Measurements from ENCODE around the gene RPN1. TPM values are rescaled to one million over a fixed set of nuclear protein-coding genes. Genes with fewer than 3 reads are reported as not detected.

Gene RPN1
- total and polyA plus RNA-seq, 10 of the 15 experiments (the other 5 are each of a cell fraction or from before 2014, with no cell fraction given): 56.1 to 266 (median 157) TPM

- no peaks in the 10 kb centered on the region; a peak in 2 of 4 replicates for H3K36me3 ChIP-seq (ENCODE audit: control insufficient read depth in 2 of 2, insufficient read depth in 2 of 2, low read length in 1 of 2)
- no TSS peak for BruUV-seq (replicated peaks)
- ChIA-PET CTCF (no interaction called here), SMC1A (ENCODE audit: uncharacterized antibody, unreplicated experiment) (no interaction called here), RAD21 (ENCODE audit: unreplicated experiment) (no interaction called here), POLR2A (no interaction called here)
- no peak overlapping the region for H3K4me3 ChIP-seq
- no peaks in the 10 kb centered on the region for H3K9me3 ChIP-seq (replicated peaks; ENCODE audit: control insufficient read depth, insufficient read depth, low read length)
- TF ChIP-seq IKZF1 (conservative IDR thresholded peaks at IDR 0.05) (no peak), SUPT20H (IDR thresholded peaks at IDR 0.05; ENCODE audit: borderline replicate concordance, control insufficient read depth, low read depth, low read length) (no peak), ZNF217 (IDR thresholded peaks at IDR 0.05) (no peak), ZNF24 (IDR thresholded peaks at IDR 0.05) (no peak), KLF5 (IDR thresholded peaks at IDR 0.05; ENCODE audit: partially characterized antibody) (no peak), ZBTB4 (CRISPR knock-in tag; IDR thresholded peaks at IDR 0.05) (no peak), ATF2 (IDR thresholded peaks at IDR 0.05; ENCODE audit: low read length) (no peak), RAD51 (IDR thresholded peaks at IDR 0.05) (no peak), PKNOX1 (IDR thresholded peaks at IDR 0.05) (no peak), POLR2A (IDR thresholded peaks at IDR 0.05; ENCODE audit: low read depth, low read length) (no peak), BCL11A (IDR thresholded peaks at IDR 0.05; ENCODE audit: low read depth, low read length) (no peak)
- TF ChIP-seq, protein P1, sequence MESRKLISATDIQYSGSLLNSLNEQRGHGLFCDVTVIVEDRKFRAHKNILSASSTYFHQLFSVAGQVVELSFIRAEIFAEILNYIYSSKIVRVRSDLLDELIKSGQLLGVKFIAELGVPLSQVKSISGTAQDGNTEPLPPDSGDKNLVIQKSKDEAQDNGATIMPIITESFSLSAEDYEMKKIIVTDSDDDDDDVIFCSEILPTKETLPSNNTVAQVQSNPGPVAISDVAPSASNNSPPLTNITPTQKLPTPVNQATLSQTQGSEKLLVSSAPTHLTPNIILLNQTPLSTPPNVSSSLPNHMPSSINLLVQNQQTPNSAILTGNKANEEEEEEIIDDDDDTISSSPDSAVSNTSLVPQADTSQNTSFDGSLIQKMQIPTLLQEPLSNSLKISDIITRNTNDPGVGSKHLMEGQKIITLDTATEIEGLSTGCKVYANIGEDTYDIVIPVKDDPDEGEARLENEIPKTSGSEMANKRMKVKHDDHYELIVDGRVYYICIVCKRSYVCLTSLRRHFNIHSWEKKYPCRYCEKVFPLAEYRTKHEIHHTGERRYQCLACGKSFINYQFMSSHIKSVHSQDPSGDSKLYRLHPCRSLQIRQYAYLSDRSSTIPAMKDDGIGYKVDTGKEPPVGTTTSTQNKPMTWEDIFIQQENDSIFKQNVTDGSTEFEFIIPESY (IDR thresholded peaks at IDR 0.05): no peak
- intact Hi-C loops (cut with micrococcal nuclease; ENCODE audit: unreplicated experiment): no loop called here
- H4K20me1 ChIP-seq (ENCODE audit: control insufficient read depth, insufficient read depth): no peaks in the 10 kb centered on the region
- 78% methylated on average over 15 of the region's 15 CpGs for WGBS (ENCODE audit: insufficient coverage, insufficient replicate concordance, low lambda C conversion rate, missing lambda C conversion rate)
- H3K9ac ChIP-seq (ENCODE audit: control insufficient read depth, insufficient read depth, low read length): no peak overlapping the region
- ATAC-seq (no peak), DNase-seq (ENCODE audit: low read depth, low spot score) (no peak), FAIRE-seq (no peak)
- no peak overlapping the region for H2AFZ ChIP-seq (ENCODE audit: control insufficient read depth, low read depth, low read length)
- no peaks in the 10 kb centered on the region for H3K79me2 ChIP-seq (ENCODE audit: control insufficient read depth, insufficient read depth, low read length)
- H3K27ac ChIP-seq (ENCODE audit: control insufficient read depth, insufficient read depth): no peak overlapping the region
- in situ Hi-C loops (cut with MboI): loop anchor here (25.0 kb wide), 1 partner anchor 523 kb away; no protein-coding TSS in a partner anchor
- H3K4me2 ChIP-seq (ENCODE audit: control insufficient read depth, insufficient read depth): no peak overlapping the region
- no peaks in the 10 kb centered on the region for H3K4me1 ChIP-seq (ENCODE audit: control insufficient read depth, insufficient read depth, low read length)
- no peaks in the 10 kb centered on the region for H3K27me3 ChIP-seq (replicated peaks in 1 of 2; ENCODE audit: control insufficient read depth in 2 of 2, insufficient read depth in 2 of 2, low read length in 1 of 2)
Observed at GRCh38 chr3:128610451-128611070, 40.1 kb downstream of the RPN1 start.

Measured in GM12878 (cell line).